NCI-H1694 (cell line): ENCODE data around the gene P4HA2.
"Not testable (repeated sequence)": the region's sequence is repeated elsewhere in the genome, so short reads cannot be mapped to it uniquely, and the experiment has no call there.

Source experiments
- DNase-seq: peaks from one replicate; lab custom pipeline; 2025; lab: John Stamatoyannopoulos, UW

P4HA2 gene

DNA sequence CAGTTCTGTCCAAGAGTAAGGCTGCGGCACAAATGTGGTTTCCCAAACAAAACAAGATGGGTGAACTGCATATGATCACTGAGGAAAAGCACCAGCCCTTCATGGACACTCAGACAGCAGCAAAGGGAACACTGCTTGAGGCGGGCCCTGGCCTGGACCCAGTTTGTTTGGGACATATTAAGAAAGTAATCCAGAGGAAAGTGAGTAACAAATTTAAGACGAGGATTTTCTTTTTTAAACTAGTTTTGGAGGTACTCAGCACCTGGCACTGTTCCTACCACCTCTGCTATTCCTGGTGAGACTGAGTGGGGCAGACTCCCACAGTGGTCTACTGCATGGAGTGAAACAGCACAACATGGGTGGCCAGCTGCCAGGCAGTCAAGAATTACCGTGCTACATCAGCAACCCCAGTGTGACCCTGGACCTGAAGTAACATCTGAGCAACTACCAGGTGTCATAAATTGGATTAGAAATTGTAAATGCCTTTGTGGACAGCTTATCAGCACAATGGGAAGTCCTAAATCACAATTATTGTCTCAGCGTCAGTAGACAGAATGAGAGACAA lies 28.5 kb downstream of the P4HA2 start:
- DNase-seq: no peak

DNA sequence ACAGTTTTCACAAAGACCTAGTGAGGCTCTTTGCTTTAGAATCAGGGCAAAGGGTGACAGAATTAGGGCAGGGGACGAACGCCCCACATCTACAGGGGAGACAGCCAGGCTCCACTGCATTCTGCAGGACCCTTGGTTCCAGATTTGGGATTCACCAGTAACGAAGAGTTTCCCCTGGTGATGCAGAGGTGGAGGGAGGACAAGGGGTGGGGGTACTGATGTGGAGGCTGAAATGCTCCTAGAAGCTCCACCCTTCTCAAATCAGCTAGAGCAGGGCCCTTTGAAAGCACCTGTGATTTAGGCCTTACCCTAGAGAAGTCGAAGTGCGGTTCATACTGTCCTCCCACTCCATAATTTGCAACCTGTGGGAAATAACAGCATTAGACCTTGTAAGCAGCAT lies 29.1 kb downstream of the P4HA2 start:
- DNase-seq: no peak

DNA sequence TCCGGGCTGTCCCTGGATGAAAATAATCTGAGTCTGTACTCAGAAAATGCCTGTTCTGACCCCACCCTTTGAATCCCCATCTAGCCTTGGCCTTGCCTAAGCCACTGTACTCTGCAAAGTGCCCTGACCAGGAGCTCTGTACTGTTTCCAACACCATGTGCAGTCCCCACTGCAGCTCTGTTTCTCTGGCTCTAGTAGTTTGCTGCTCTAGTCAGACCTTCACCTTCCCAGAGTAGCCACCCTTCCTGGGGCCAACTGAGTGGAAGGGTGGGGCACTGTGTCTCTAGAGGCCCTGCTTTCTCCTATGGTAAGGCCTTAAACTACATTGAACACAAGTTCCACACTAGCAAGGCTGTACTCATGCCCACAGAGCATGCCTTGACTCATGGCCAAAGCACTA lies 31.9 kb downstream of the P4HA2 start:
- no peak for DNase-seq

DNA sequence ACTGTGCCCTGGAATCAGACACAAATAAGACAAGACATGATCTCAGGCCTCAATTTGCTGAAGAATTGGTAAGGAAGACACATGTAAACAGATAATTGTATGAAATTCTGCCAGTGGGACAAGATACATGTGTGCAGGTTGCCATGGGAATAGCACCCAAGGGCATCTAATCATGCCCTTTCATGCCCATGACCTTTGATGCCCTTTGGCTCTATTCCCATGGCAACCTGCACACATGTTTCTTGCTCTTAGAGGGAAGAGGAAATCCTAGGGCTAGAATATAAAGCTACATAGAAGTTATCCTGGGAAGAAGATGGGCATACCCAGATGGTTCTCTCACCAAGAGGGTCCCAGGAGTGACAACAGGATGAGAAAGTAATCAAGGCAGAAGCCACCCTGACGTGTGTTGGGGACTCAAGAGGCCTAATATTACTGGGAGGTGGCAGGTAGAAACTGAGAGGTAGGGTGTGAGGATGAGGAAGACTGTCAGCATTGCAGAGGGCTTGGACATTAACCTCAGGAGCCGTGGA lies 34.4 kb downstream of the P4HA2 start:
- DNase-seq: peak; percentile 36

DNA sequence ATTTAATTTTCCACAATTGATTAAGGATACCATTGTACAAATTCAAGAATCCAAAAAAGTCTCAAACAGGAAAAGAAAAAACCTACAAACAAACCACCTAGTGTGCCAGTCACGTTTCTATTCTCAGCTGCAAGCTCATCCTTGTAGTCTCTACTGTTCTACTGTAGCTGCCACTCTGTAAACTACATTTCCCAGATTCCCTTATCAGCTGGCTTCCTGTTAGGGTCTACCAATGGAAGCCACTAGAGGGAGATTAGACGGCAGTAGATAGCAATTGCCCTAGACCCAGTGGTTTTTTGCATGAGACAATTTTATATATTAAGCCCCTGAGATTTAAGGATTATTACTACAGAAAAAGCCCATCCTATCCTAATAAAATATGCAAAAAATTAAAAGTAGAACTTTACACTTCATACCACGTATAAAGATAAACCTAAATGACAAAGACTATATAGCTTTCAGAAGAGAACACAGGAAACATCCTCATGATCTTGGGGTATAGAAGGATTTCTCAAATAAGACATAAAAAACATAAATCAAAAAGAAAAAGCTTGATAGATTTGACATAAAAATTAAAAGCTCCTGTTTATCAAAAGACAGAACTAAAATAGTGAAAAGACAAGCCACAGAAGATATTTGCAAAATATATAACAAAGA lies 37.4 kb downstream of the P4HA2 start:
- DNase-seq: peak; percentile 84

DNA sequence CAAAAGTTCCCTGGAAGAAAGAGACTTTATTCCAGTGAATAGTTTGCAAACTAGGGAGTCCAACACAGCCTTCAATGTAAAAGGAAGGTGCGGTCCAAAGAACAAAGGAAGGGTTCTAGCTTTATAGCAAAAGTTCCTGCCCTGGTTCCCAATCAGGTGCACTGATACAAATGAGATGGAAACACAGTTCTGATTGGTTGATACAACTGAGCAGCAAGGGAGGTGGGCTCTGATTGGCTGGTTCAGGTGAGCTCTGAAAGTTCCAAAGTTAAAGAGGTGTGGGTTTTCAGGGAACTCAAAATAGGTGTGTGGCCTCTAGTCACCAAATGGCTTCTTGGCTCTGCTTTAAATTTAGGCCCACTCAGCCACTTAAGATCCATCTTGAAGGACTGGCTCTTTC lies 43.1 kb downstream of the P4HA2 start:
- no peak for DNase-seq

DNA sequence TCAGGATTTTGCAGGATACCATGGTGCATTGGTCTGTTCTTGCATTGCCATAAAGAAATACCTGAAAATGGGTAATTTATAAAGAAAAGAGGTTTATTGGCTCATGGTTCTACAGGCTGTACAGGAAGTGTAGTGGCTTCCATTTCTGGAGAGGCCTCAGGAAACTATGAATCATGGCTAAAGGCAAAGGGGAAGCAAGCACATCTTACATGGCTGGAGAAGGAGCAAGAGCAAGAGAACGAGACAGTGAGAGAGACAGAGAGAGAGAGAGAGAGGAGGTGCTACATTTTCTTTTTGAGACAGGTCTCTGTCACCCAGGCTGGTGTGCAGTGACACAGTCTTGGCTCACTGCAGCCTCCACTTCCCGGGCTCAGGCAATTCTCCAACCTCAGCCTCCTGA lies 43.9 kb downstream of the P4HA2 start:
- DNase-seq: no peak

DNA sequence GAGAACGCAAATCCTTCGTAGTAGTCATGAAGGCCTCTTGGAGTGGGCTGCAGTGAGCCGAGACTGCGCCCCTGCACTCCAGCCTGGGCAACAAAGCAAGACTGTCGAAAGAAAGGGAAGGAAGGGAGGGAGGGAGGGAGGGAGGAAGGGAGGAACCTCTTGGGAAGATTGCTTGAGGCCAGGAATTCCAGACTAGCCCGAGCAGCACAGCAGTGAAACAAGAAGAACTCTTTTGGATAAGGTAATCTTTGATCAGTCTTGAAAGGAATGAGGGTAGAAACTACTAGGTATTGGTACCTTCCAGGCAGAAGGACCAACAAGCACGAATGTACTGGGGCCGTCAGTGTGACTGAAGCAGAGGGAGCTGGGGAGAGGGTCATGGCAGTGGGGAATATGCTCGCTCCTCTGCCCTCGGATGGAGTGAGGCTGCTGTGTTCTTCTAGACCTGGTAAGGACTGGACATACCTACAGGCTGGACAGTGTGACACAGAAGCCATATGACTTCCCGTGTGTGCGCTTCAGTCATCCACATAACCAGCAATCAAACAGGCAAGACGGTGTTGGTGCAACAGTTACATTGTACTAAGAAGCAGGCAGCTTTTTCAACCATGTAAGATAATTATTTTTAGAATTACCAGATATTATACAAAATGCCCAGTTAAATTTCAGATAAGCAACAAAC lies 45.2 kb downstream of the P4HA2 start:
- DNase-seq: no peak

DNA sequence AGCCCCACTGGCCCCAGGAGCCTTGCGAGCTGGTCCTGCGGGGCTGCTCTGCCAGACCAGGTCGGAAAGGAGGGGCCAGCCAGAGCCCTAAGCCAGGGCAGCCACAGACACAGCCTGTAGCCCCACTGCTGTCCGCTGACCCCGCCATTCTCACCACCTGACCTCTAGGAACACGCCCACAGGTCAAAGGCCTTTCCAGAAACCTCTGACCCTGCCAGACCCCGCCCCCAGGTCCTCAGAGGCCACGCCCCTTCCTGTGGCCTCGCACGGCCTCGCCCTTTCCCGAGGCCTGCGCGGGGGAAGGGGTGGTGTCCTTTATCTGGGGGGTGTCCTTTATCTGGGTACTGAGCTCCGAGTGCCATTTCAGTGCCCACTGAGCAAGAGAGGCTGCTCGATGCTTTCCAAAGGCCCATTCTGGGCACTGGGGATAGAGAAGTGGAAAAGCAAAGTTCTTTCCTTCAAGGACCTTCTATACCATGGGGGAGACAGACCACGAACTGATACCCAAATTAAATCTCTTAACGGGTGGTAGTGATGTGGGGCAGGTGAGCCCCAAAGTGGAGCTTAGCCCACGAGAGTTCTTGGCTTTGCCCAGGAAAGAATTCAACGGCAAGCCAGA lies 46.5 kb downstream of the P4HA2 start:
- no peak for DNase-seq

DNA sequence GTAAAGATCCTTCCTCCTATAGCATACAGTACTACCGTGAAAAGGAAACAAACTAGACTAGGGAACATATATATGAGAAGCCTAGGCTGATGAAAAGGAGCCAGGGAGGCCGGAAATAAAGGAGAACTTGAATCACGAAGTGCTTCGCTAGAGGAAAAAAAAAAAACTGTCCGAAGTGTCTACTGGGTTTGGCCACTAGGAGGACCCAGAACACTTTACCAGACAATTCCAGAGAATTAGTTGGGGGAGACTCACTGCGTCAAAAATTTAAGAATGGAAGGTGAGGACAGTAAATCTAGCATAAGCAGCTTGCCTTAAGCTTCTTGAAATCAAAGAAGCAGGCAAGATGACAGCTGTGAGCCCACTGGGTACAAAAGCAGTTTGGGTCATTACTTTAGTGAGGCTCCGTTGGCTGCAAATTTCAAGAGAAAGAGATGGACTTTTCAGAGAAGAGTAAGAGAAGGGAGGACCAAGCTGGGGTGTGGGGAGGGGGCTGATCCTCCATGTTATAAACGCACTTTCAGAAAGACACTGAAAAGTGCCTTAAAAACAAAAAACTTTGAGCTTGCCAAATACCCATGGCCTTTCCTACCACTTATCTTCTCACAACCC lies 47.4 kb downstream of the P4HA2 start:
- peak; percentile 29 for DNase-seq

DNA sequence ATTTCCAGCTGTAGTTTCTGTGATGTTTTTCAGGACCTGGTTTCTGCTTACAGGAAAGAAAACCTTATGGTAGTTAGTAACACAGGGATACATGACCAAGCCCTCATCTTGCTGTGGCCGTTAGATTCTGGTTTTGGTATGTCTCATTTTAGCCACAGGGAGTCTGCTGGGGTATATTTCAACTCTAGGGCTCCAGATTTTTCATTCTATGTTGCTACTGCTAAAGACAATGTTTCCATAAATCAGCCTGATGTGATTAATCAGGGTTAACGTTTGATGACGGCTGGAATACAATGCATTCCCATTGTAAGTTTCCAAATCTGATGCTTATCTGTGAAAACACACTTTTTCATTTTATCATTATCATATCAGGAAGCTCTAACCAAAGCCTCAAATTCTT lies 48.2 kb downstream of the P4HA2 start:
- no peak for DNase-seq

DNA sequence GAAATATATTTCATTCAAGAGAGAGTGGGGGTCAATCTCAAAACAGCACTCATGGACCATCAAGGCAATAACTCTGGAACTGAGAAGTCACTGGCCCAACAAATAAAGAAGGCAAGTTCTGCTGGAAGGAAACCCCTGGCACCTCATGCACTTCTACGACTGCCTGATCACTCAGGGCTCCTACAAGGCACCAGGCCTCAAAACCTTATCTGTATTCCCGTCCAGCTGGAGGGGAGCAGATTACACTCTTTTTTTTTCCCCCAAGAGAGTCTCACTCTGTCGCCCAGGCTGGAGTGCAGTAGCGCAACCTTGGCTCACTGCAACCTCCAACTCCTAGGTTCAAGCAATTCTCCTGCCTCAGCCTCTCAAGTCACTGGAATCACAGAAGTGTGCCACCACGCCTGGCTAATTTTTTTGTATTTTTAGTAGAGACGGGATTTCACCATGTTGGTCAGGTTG lies 49.9 kb downstream of the P4HA2 start:
- no peak for DNase-seq

DNA sequence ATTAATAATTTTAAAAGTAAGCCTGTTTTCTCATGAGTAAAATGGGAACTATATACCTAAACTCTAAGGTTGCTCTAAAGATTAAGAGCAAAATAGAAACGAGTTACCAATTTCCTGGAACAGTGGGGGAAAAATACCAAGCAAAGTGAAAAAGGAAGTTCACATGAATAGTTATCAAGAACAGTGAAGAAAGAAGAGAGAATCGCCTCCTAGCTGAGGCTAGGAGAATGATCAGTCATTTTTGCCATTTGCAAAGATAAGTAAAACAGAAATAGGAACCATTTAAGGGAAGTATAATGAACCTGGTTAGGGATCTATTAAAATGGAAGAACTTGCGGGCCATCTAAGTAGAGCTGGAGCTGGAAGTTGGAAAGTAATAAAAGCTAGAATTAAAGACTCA lies 50.7 kb downstream of the P4HA2 start:
- no peak for DNase-seq

DNA sequence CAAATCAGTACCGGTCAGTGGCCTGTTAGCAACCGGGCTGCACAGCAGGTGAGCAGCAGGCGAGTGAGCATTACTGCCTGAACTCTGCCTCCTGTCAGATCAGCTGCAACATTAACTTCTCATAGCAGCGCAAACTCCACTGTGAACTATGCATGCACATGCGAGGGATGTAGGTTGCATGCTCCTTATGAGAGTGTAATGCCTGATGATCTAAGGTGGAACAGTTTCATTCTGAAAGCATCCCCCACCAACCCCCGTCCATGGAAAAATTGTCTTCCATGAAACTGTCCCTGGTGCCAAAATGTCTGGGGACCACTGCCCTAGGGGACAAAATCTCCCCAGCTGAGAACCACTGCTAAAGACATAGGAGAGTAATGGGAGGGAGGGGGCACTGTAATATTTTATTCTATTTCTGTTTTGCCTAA lies 51.1 kb downstream of the P4HA2 start:
- no peak for DNase-seq

DNA sequence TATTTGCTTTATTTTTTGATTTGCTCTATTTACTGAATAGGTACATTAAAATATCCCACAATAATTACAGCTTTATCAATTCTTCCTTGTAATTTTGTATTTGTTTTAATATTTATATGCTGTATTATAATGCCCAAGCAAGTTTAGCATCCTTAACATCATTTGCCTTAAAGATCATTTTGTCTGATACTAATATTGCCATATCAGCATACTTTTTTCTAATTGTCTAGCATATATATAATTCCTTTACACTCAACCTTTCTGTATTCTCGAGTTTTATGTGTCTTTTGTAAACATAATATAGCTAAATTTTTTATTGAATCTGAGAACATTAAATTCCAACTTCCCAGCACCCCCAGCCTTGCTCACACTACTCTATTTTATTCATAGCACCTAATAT lies 64.7 kb downstream of the P4HA2 start:
- no peak for DNase-seq

DNA sequence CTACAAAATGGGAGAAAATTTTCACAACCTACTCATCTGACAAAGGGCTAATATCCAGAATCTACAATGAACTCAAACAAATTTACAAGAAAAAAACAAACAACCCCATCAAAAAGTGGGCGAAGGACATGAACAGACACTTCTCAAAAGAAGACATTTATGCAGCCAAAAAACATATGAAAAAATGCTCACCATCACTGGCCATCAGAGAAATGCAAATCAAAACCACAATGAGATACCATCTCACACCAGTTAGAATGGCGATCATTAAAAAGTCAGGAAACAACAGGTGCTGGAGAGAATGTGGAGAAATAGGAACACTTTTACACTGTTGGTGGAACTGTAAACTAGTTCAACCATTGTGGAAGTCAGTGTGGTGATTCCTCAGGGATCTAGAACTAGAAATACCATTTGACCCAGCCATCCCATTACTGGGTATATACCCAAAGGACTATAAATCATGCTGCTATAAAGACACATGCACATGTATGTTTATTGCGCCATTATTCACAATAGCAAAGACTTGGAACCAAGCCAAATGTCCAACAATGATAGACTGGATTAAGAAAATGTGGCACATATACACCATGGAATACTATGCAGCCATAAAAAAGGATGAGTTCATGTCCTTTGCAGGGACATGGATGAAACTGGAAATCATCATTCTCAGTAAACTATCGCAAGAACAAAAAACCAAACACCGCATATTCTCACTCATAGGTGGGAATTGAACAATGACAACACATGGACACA lies 65.9 kb downstream of the P4HA2 start:
- DNase-seq: not testable (repeated sequence)

DNA sequence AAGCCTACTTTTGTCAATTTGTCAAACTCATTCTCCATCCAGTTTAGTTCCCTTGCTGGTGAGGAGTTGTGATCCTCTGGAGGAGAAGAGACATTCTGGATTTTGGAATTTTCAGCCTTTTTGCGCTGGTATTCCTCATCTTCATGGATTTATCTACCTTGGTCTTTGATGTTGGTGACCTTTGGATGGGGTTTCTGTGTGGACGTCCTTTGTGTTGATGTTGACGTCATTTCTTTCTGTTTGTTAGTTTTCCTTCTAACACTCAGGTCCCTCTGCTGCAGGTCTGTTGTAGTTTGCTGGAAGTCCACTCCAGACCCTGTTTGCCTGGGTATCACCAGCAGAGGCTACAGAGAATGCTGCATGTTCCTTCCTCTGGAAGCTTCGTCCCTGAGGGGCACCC lies 71.2 kb downstream of the P4HA2 start:
- no peak for DNase-seq

DNA sequence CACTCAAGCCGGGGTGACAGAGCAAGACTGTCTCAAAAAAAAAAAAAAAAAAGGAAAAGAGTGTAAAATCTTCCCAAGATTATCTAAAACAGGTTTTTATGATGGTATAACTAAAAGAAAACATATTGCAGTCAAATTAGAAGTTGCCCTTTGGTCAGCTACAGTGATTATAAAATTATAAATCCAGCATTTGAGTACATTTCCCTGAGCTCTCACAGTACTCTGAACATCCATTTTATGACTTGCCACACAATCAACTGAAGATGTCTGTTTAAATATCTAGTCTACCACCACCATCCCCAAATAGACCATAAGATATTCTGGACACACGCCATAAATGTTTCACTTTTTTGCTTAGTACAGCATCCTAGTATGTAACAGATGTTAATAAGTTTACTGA lies 77.1 kb downstream of the P4HA2 start:
- DNase-seq: peak; percentile 3

DNA sequence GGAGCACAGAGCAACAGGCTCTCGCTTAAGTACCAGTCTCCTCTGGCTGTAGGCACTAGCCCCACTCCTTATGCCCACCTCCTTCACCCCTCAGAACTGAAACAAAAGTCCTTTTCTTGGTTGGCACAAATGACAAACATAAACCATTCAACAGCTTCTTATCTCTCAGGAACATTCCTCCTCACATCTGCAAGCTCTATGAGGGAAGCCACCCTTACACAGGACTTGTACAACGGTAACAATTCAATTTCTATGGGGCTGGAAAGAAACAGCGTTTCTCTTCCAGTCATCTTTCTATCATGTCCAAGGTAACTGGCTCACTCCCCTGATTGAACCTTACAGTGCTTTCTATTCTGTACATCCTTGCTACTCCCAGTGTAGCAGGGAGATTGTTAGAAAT lies 80.0 kb downstream of the P4HA2 start:
- no peak for DNase-seq

DNA sequence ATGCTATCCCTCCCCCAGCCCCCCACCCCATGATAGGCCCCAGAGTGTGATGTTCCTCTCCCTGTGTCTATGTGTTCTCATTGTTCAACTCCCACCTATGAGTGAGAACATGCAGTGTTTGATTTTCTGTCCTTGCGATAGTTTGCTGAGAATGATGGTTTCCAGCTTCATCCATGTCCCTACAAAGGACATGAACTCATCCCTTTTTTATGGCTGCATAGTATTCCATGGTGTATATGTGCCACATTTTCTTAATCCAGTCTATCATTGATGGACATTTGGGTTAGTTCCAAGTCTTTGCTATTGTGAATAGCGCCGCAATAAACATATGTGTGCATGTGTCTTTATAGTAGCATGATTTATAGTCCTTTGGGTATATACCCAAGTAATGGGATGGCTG lies 82.3 kb downstream of the P4HA2 start:
- DNase-seq: not testable (repeated sequence)

DNA sequence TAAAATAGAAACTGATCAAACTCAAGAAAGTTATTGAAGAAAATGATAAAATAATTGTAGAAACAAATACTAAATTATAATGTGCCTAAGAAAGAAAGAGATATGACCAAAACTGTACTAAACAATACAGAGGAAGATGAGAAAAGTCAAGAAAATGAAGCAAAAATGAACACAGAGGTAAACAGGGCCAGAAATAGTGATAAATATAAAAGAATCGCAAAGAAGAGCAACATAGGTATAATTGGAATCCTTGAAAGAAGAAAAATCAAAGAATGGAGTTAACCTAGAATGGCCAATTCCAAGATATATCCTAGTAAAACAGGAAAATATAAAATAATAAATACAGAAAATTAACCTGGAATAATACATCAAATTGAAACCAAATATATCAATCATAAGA lies 84.5 kb downstream of the P4HA2 start:
- DNase-seq: no peak

DNA sequence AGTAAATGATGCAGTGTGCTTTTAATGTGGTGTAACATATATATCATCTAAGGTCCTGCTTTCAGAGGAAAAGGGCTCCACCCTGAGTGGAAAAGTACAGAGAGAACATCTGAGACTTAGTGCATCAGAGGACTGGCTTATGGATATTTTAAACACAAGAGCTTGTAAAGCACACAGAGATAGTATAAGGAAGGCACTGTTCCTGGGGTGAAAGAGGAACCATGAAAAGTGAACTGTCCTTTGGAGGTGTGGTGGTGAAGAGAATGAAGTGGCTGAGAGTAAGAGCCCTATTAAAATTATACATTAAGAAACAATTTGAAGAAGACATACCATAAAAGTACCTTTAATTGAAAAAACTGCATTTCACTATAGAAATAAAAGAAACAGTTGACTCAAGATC lies 85.2 kb downstream of the P4HA2 start:
- DNase-seq: no peak
